T1000 (cell line): Measurements from ENCODE around the gene STIM1.
A peak's percentile ranks its signal among the peaks of the same experiment; 100 is the strongest.
"Not testable (repeated sequence)": the region's sequence is repeated elsewhere in the genome, so short reads cannot be mapped to it uniquely, and the experiment has no call there.

Experiments
- DNase-seq: peaks from one replicate; lab custom pipeline; 2025; ENCODE audit warnings: mixed read lengths; lab: John Stamatoyannopoulos, UW

The STIM1 gene

DNA sequence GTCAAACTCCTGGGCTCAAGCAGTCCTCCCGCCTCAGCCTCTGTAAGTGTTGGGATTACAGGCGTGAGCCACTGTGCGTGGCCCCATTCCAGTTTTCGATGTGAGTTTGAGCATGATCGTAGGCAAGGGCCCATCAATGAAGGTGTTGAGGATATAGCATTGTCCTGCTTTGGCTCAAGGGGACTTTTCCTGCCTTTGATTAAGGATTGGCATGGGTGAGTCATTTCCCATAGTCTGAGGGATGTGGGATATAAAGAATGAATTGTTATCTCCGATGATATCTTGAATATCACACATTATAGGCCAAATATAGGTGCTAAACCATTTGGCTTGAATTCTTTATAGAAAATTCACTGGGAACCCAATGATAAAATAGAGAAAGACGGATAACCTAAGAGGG lies 30.4 kb downstream of the STIM1 start:
- no peak for DNase-seq

DNA sequence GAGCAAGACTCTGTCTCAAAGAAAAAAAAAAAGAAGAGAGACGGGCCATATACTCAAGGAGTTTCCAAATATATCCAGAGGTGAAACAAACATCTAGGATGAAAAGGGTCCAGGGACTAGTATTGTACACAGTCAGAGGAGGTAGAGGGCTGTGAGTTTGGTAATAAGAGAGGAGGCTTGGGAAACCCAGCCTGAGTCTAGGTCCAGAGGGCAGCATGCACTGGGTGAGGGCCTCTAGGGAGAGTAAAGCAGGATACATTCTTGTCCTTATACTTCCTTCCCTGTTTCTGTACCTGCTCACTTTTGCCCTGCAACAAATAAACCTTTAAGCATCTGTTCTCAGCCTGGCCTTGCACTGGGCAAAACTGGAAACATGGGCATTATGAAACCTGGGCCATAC lies 31.5 kb downstream of the STIM1 start:
- no peak for DNase-seq

DNA sequence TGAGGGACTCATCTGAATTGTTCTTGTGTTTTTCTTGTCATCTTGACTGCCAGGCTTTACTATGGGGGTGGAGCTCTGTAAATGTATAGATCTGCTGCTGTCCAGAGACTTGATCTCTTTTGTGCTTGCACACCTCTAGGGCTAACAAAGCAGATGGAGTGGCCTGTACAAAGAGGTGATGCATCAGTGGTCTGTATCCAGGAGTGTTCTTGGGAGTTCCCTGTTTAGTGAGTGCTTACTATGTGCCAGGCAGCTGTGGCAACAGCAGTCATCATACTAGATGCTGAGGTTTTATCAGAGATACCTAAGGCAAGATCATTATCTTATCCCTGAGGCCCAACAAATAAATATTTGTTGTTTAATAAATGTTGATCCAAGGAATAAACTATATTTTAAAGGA lies 33.4 kb downstream of the STIM1 start:
- no peak for DNase-seq

DNA sequence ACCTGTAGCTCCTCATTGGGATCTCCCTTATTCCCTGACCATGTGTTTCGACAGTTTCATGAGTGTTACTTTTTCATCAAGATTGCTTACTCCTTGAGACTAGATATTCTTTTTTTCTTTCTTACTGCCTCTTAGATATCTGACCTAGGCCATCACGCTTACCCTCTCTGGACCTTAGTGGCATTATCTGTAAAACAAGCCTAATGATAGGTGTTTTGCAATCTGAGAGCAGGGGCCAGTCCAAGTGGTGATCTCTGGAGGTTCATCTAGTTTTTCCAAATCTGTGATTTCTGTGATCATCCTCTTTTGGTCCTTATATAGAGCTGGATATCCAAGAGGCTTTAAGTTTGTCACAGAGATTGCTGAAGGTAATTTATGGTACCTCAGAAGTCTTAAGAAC lies 34.5 kb downstream of the STIM1 start:
- DNase-seq, result no peak

DNA sequence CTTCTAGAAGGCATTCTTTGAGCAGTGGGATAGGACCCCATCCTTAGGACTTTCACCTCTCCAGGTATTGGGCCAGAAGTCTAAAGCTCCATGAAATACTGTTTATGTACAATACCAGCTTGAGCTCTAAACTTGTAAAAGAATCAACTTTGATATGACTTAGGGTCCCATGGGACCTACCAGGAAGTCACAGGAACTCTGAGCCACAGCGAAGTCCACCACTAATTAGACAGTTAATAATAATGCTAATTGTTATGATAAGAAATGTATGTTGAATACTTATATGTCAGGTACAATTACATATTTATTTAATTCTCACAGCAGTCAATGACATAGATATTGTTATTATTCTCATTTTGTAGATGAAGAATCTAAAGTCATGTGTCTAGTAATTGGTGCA lies 35.3 kb downstream of the STIM1 start:
- DNase-seq, result no peak

DNA sequence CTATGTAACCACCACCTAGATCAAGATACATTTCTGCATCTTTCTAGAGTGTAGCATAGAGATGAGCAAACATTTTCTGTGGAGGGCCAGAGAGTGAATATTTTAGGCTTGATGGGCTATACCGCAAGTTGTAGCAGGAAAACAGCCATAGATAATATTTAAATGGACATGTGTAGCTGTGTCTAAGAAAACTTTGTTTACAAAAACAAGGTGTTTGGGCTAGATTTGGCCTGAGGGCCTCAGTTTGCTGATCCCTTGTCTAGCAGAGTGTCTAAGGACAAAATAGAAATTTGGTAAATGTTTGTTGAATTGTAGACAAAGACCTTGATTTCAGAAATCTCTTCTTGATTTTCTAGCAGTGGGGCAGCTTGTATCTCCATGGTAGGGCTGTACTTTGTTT lies 36.3 kb downstream of the STIM1 start:
- DNase-seq, result no peak

DNA sequence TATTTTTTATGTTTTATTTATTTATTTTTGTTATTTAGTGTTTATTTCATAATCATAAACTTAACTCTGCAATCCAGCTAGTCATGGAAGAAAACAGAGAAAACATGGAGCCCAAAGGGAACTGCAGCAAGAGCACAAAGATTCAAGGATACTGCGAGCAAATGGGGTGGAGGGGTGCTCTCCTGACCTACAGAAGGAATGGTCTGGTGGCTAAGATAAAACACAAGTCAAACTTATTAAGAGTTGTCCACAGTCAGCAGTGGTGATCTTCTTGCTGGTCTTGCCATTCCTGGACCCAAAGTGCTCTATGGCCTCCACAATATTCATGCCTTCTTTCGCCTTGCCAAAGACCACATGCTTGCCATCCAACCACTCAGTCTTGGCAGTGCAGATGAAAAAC lies 36.7 kb downstream of the STIM1 start:
- no peak for DNase-seq

DNA sequence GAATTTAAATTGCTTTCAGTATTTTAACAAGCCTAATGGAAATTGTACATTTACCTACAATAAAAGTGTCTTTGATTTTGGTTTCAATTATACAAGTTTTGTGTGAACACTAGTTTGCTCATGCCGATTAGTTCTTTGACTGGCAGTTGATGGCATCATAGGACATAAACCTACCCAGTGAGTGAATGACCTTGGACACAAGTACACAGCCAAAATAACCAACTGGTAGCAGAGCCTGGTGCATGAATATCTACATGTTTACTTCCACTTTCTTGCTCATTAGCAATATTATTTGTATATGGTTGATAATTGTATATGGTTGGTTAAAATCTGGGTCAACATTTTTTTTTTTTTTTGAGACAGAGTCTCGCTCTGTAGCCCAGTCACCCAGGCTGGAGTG lies 37.8 kb downstream of the STIM1 start:
- DNase-seq, result no peak

DNA sequence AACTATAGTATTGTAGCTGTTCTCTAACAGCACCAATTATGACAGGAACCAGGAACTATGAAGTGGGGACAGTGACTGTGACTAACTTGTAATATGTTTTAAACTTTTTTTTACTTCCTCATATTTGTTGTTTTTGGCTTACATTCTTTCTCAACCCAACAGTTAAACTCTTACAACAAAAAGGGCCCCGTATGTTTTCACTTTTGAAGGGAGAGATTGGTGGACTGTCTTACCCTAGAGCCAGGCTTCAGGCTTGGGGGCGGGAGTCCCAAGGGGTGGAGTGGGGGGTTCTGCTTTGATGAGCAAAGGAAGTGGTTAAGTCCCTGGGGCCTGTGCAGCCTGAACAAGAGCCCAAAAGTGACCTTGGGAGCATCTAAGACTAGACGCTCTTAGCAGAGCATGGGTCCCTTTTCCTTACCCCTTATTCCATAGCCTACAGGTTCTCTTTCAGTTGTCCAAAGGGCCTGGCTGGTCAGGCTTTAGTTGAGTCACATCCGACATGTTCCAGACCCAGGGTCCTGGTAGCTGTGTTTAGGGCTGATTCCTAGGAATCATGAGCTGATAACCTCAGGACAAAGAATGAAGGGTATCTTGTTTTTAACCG lies 38.8 kb downstream of the STIM1 start:
- DNase-seq, result no peak

DNA sequence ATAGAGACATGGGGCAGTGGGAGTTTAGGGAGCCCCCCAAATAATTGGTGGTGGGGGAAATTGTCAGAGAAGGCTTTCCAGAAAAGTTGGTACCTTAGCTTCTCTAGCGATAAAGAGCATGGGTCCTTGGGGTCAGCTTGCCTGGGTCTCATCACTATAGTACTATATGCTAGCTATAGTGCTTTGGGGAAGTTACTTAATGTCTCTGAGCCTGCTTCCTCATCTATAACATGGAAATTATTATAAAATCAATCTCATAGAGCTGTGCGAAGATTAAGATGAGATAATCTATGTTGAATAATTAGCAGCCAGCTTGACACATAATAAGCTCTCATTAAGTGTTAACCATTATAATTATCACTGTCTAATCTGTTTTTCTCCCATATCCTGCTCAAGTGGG lies 41.2 kb downstream of the STIM1 start:
- no peak for DNase-seq

DNA sequence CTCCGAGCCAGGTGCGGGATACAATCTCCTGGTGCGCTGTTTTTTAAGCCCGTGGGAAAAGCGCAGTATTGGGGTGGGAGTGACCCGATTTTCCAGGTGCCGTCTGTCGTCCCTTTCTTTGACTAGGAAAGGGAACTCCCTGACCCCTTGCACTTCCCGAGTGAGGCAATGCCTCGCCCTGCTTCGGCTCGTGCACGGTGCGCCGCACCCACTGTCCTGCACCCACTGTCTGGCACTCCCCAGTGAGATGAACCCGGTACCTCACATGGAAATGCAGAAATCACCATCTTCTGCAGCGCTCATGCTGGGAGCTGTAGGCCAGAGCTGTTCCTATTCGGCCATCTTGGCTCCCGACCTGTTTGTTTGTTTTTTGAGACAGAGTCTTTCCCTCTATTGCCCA lies 44.8 kb downstream of the STIM1 start:
- not testable (repeated sequence) for DNase-seq

DNA sequence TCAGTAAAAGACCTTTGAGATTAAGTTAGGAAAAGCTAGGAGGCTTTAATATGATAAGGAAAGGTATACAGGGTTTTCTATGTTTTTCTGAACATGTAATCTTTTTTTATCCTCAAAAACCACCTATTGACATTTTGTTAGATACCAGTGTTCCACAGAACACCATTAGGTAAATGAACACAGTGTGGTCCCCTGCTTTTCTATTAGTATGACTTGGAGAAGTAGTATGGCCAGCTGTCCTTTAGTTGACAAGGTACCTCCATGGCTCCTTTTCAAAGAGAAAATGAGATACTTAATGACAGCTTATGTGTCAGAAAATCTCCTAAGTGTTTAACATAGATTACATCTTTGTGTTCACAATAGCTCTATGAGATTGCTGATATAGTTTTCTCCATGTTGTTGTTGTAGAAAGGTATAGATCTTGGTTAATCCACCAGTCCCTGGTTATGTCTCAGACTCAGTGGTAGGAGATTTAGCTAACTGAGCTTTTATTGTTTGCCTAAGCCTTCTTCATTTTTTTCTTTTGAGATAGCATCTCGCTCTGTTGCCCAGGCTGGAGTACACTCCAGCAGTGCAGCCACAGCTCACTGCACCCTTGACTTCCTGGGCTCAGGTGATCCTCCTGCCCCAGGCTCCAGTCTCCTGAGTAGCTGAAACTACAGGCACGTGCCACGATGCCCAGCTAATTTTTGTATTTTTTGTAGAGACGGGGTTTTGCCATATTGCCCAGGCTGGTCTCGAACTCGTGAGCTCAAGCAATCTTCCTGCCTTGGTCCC lies 46.0 kb downstream of the STIM1 start:
- no peak for DNase-seq

DNA sequence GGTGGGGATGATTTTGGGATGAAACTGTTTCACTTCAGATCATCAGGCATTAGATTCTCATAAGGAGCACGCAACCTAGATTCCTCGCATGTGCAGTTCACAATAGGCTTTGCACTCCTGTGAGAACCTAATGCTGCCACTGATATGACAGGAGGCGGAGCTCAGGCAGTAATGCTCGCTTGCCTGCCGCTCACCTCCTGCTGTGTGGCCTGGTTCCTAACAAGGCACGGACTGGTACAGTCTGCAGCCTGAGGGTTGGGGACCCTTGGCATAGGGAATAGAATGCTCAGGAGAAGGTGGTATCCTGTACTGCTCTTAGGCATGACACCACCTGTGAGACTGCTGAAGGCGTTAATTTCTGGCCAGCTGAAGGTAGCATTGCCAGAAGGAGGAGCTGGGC lies 47.0 kb downstream of the STIM1 start:
- no peak for DNase-seq

DNA sequence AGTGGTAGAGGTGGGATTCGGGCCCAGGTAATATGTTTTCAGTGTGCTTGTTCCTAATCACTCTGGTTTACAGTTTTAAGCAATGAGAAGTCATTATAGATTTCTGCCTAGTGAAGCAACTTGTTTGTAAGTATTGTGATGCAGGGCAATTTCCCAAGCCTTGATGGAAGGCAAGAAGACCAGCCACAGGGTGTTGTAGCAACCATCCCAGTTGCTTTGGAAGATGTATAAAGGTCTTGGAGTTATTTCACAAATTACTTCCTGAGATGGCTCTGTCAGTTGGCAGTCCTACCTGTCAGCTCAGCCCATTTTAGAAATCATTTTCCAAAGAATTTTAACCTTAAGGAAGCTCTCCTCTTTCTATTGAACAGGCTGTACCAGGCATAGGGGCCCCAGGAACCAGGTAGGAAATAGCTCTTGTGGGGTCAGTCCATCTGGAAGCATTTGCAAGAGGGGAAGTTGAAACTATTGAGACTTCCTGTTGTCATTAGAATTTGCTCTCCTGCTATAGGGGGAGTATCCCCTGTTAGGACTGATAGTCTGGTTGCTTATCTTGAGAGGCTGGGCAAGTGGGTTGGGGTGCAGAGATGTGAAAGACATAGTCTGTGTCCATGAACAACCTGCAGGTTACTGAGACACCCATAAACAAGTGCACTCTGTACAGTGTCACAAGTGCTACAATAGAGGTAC lies 47.9 kb downstream of the STIM1 start:
- DNase-seq, result no peak

DNA sequence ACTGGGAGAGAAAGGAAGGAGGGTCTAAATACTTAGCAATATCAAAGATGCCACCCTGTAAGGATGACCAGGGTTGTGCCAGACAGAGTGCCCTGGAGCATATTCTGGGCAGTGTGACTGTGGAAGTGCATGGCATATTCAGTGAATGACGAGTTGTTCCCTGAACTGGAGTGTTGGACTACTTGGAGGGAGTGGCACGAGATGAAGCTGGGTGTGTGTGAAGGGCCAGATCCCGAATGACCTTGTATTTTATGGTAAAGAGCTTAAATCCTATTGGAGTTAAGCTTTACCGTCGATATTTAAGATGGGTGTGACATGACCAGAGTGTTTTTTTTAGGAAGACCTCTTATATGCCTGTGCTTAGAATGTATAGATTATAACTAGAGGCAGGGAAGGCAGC lies 48.8 kb downstream of the STIM1 start:
- no peak for DNase-seq

DNA sequence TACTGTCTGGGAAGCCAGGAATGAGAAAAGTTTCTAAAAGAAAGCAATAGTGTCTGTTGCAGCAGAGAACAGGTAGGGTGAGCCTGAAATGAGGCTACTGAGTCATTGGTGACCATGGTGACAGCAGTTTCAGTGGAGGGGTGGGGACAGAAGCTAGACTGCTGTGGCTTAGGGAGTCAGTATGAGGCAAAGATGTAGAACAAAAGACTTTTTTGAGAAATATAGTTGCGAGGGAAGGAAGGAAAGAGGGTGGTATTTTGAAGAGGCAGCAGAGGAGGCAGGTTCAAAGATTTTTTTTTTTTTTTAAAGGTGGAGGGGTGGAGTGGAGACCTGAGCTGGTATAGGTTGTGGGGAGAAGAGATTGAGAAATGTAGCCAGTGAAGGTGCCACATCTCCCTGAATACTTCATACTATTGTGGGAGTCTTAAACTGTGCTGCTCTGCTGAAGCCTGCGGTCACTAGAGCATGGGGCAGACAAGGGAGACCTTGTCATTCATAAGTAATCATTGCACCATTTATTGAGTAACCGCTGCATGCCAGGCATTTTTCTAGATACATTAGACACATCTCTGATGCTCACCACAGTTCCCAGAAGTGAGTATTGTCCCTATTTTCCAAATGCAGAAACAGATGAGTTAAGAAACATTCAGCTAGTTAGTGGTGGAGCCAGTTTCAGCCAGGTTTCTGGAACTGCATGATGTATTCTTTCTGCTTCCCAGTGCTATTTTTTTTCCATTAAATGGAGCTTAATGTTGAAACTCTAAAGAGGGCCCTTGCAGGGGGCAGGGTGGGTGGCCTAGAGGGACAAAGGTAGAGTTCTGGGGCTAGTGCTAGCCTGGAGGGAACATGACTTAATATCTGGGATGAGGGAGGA lies 49.9 kb downstream of the STIM1 start:
- DNase-seq, result peak; percentile 39

DNA sequence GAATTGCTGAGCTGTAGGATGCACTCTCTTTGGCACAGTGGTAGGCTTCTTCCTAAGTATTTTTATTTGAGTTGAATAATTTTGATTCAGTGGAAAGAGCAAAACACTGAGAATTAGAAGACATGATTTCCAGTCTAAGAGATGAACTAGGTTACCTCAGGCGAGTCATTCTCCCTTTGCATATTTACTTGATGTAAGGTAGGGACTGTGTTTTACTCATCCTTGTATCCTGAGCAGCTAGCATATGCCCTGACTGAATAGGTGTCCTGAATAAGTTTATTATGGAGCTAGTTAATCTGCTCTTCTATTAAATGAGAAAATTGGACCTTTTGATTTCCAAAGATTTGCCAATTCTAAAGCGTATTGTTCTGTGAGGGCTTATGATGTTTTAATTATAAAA lies 50.7 kb downstream of the STIM1 start:
- DNase-seq, result no peak

DNA sequence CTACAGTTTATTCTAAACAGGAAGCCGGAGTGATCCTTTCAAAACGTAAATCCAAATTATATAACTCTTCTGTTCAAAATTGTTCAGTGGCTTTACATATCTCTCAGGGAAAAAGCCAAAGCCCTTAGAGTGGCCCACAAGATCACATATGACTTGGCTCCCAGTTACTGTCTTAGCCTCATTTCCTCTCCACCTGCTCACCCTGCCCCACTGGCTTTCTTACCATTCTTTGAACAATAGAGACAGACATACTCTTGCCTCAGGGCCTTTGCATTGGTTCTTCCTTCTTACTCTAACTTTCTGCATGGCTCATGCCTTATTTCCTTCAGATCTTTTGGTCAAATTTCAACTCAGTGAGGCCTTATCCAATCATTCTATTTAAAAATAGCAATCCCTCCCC lies 52.1 kb downstream of the STIM1 start:
- DNase-seq, result no peak

DNA sequence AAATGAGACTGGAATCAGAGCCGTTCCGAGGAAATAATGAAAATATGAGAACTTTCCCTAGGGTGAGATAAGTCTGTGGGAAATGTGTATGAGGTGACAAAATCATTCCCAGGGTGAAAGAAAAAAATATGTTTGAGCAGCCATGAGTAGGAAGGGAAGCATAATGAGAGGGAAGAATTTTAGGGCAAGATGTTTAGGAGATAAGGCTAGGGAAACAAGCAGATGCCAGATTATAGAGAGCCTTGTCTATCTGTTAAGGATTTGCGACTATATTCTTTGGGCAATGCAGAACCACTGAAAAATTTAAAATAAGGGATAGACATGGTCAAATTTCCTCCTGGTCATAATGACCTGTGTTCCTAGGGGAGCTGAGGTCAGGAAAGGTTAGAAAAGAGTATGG lies 54.4 kb downstream of the STIM1 start:
- DNase-seq, result no peak

DNA sequence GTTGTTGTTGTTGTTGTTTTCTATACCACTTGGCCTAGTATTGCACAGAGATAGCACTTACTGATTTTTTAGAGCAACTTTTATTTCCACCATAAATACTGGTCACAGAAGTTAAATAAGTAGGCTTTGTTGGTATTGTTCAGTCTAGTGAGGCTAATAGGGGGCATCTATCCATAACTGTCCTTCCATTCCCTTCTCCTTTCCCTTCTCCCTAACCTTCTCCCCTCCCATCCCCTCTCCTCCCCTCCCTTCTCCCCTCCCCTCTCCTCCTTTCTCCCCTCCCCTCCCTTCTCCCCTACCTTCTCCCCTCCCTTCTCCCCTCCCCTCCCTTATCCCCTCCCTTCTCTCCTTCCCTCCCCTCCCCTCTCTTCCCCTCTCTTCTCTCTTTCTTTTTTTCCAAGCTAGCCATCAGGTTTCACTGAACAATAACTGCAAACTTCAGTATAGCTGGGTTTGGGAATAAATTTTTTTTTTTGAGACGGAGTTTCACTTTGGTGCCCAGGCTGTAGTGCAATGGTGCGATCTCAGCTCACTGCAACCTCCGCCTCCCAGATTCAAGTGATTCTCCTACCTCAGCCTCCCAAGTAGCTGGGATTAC lies 56.5 kb downstream of the STIM1 start:
- DNase-seq, result no peak

DNA sequence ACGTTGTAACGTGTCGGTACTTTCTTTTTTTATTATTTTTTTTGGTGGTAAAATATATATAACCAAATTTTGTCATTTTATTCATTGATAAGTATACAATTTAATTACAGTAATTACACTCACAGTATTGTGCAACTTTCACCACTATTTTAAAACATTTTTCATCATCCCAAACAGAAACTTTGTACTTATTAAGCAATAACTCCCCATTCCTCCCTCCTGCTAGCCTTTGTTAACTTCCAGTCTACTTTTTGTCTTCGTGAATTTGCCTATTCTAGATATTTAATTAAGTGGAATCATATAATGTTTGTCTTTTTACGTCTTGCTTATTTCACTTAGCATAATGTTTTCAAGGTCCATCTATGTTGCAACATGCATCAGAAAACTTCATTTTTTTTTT lies 58.5 kb downstream of the STIM1 start:
- DNase-seq, result no peak

DNA sequence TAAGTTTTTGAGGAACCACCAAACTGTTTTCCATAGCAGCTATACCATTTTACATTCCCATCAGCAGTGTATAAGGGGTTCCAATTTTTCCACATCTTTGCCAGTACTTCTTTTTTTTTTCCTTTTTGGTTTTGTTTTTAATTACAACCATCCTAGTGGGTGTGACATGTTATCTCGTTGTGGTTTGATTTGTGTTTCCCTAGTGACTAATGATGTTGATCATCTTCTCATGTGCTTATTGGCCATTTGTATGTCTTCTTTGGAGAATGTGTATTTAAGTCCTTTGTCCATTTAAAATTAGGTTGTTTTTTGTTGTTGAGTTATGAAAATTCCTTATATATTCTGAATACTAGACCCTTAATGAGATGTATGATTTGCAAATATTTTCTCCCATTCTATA lies 59.3 kb downstream of the STIM1 start:
- DNase-seq, result no peak
